ENCODE results near the gene KATNB1.
A peak's percentile ranks its signal among the peaks of the same experiment; 100 is the strongest.

KATNB1 gene

GRCh38 chr16:57689762-57690558 is 45.6 kb upstream of the KATNB1 start:
- H2AK5ac ChIP-seq (ENCODE audit: low read length) = no peak overlapping the region
- no peaks in the 10 kb centered on the region for H3K79me2 ChIP-seq (ENCODE audit: control insufficient read depth, insufficient read depth, low read length)
- DNase-seq = peak; percentile 70

GRCh38 chr16:57690782-57691471 is 44.6 kb upstream of the KATNB1 start:
- Histone ChIP-seq H3K9ac (ENCODE audit: low read length) (no peak overlapping the region), H3K79me1 (ENCODE audit: low read length) (no peaks in the 10 kb centered on the region), H3K4me2 (ENCODE audit: low read length) (no peak overlapping the region), H3K27ac (ENCODE audit: low read depth, low read length) (no peak overlapping the region), H2AK5ac (ENCODE audit: low read length) (no peak overlapping the region), H3K36me3 (ENCODE audit: control insufficient read depth, insufficient read depth, low read length) (no peaks in the 10 kb centered on the region), H4K5ac (ENCODE audit: low read length) (no peak overlapping the region), H3K23ac (ENCODE audit: low read length) (no peak overlapping the region), H3K79me2 (ENCODE audit: control insufficient read depth, insufficient read depth, low read length) (no peaks in the 10 kb centered on the region), H4K8ac (ENCODE audit: low read depth, low read length) (no peak overlapping the region), H3K27me3 (ENCODE audit: insufficient read depth, low read length, poor library complexity) (no peaks in the 10 kb centered on the region), H3K56ac (ENCODE audit: low read length) (no peak overlapping the region), H2BK15ac (replicated peaks; ENCODE audit: low read depth) (no peak overlapping the region), H3K4me3 (ENCODE audit: low read length) (no peak overlapping the region), H3K4ac (ENCODE audit: low read depth, low read length) (no peak overlapping the region), H3K18ac (ENCODE audit: low read length) (no peak overlapping the region), H2BK120ac (ENCODE audit: low read depth, low read length) (no peak overlapping the region), H2BK5ac (ENCODE audit: low read length) (no peak overlapping the region), H3K4me1 (ENCODE audit: control insufficient read depth, low read depth, low read length) (no peaks in the 10 kb centered on the region)
- no peak for DNase-seq
- WGBS (ENCODE audit: extremely low coverage, insufficient coverage, low lambda C conversion rate) = no CpG with 5 or more reads among the region's 4 CpGs

More at GRCh38 chr16:57689762-57690558, 45.6 kb upstream of the KATNB1 start:
- Histone ChIP-seq H3K27me3 (ENCODE audit: insufficient read depth, low read length, poor library complexity) (no peaks in the 10 kb centered on the region), H2BK120ac (ENCODE audit: low read depth, low read length) (no peak overlapping the region), H3K9ac (ENCODE audit: low read length) (no peak overlapping the region), H3K27ac (ENCODE audit: low read depth, low read length) (no peak overlapping the region), H3K36me3 (ENCODE audit: control insufficient read depth, insufficient read depth, low read length) (no peaks in the 10 kb centered on the region), H2BK15ac (replicated peaks; ENCODE audit: low read depth) (no peak overlapping the region), H3K4ac (ENCODE audit: low read depth, low read length) (no peak overlapping the region), H4K5ac (ENCODE audit: low read length) (no peak overlapping the region), H4K8ac (ENCODE audit: low read depth, low read length) (no peak overlapping the region), H2BK5ac (ENCODE audit: low read length) (no peak overlapping the region), H3K56ac (ENCODE audit: low read length) (peak overlapping the region; percentile 27), H3K4me2 (ENCODE audit: low read length) (no peak overlapping the region), H3K23ac (ENCODE audit: low read length) (no peak overlapping the region), H3K18ac (ENCODE audit: low read length) (no peak overlapping the region), H3K4me1 (ENCODE audit: control insufficient read depth, low read depth, low read length) (no peaks in the 10 kb centered on the region), H3K79me1 (ENCODE audit: low read length) (no peaks in the 10 kb centered on the region), H3K4me3 (ENCODE audit: low read length) (no peak overlapping the region)
- WGBS (ENCODE audit: extremely low coverage, insufficient coverage, low lambda C conversion rate) = no CpG with 5 or more reads among the region's 13 CpGs

GRCh38 chr16:57692636-57693035 is 42.9 kb upstream of the KATNB1 start:
- H3K56ac ChIP-seq (ENCODE audit: low read length) = no peak overlapping the region
- H3K27ac ChIP-seq (ENCODE audit: low read depth, low read length) = no peak overlapping the region
- H2AK5ac ChIP-seq (ENCODE audit: low read length) = no peak overlapping the region
- no peak overlapping the region for H3K4ac ChIP-seq (ENCODE audit: low read depth, low read length)
- no CpG with 5 or more reads among the region's 2 CpGs for WGBS (ENCODE audit: extremely low coverage, insufficient coverage, low lambda C conversion rate)
- no peak overlapping the region for H2BK5ac ChIP-seq (ENCODE audit: low read length)
- H3K4me1 ChIP-seq (ENCODE audit: control insufficient read depth, low read depth, low read length) = no peaks in the 10 kb centered on the region
- no peak overlapping the region for H3K18ac ChIP-seq (ENCODE audit: low read length)
- H2BK15ac ChIP-seq (replicated peaks; ENCODE audit: low read depth) = no peak overlapping the region
- H4K8ac ChIP-seq (ENCODE audit: low read depth, low read length) = no peak overlapping the region
- H3K4me3 ChIP-seq (ENCODE audit: low read length) = no peak overlapping the region
- no peak overlapping the region for H4K5ac ChIP-seq (ENCODE audit: low read length)
- H3K9ac ChIP-seq (ENCODE audit: low read length) = no peak overlapping the region
- H3K79me1 ChIP-seq (ENCODE audit: low read length) = no peaks in the 10 kb centered on the region
- H3K79me2 ChIP-seq (ENCODE audit: control insufficient read depth, insufficient read depth, low read length) = no peaks in the 10 kb centered on the region
- H3K4me2 ChIP-seq (ENCODE audit: low read length) = no peak overlapping the region
- H3K27me3 ChIP-seq (ENCODE audit: insufficient read depth, low read length, poor library complexity) = no peaks in the 10 kb centered on the region
- H2BK120ac ChIP-seq (ENCODE audit: low read depth, low read length) = no peak overlapping the region
- no peak overlapping the region for H3K23ac ChIP-seq (ENCODE audit: low read length)
- no peak for DNase-seq
- no peaks in the 10 kb centered on the region for H3K36me3 ChIP-seq (ENCODE audit: control insufficient read depth, insufficient read depth, low read length)

GRCh38 chr16:57693550-57693949 is 42.0 kb upstream of the KATNB1 start:
- H4K8ac ChIP-seq (ENCODE audit: low read depth, low read length) = no peak overlapping the region

GRCh38 chr16:57694231-57694724 is 41.3 kb upstream of the KATNB1 start:
- no peak overlapping the region for H3K4ac ChIP-seq (ENCODE audit: low read depth, low read length)
- no CpG with 5 or more reads among the region's 10 CpGs for WGBS (ENCODE audit: extremely low coverage, insufficient coverage, low lambda C conversion rate)
- no peak overlapping the region for H3K23ac ChIP-seq (ENCODE audit: low read length)
- H3K27ac ChIP-seq (ENCODE audit: low read depth, low read length) = no peak overlapping the region
- H3K4me3 ChIP-seq (ENCODE audit: low read length) = no peak overlapping the region
- H3K36me3 ChIP-seq (ENCODE audit: control insufficient read depth, insufficient read depth, low read length) = no peaks in the 10 kb centered on the region
- H2BK15ac ChIP-seq (replicated peaks; ENCODE audit: low read depth) = no peak overlapping the region
- no peaks in the 10 kb centered on the region for H3K27me3 ChIP-seq (ENCODE audit: insufficient read depth, low read length, poor library complexity)
- no peak overlapping the region for H3K4me2 ChIP-seq (ENCODE audit: low read length)
- no peak overlapping the region for H2BK120ac ChIP-seq (ENCODE audit: low read depth, low read length)
- H2BK5ac ChIP-seq (ENCODE audit: low read length) = no peak overlapping the region
- H3K56ac ChIP-seq (ENCODE audit: low read length) = no peak overlapping the region
- H2AK5ac ChIP-seq (ENCODE audit: low read length) = no peak overlapping the region
- H3K9ac ChIP-seq (ENCODE audit: low read length) = no peak overlapping the region
- no peaks in the 10 kb centered on the region for H3K79me2 ChIP-seq (ENCODE audit: control insufficient read depth, insufficient read depth, low read length)
- no peak for DNase-seq
- H3K18ac ChIP-seq (ENCODE audit: low read length) = no peak overlapping the region
- no peak overlapping the region for H4K5ac ChIP-seq (ENCODE audit: low read length)
- no peaks in the 10 kb centered on the region for H3K4me1 ChIP-seq (ENCODE audit: control insufficient read depth, low read depth, low read length)
- no peak overlapping the region for H4K8ac ChIP-seq (ENCODE audit: low read depth, low read length)
- no peaks in the 10 kb centered on the region for H3K79me1 ChIP-seq (ENCODE audit: low read length)

More at GRCh38 chr16:57693550-57693949, 42.0 kb upstream of the KATNB1 start:
- H2AK5ac ChIP-seq (ENCODE audit: low read length) = no peak overlapping the region
- no peaks in the 10 kb centered on the region for H3K36me3 ChIP-seq (ENCODE audit: control insufficient read depth, insufficient read depth, low read length)
- H3K4me1 ChIP-seq (ENCODE audit: control insufficient read depth, low read depth, low read length) = no peaks in the 10 kb centered on the region
- no peak overlapping the region for H3K27ac ChIP-seq (ENCODE audit: low read depth, low read length)
- H3K23ac ChIP-seq (ENCODE audit: low read length) = no peak overlapping the region
- no peak for DNase-seq
- H3K79me2 ChIP-seq (ENCODE audit: control insufficient read depth, insufficient read depth, low read length) = no peaks in the 10 kb centered on the region
- no peaks in the 10 kb centered on the region for H3K27me3 ChIP-seq (ENCODE audit: insufficient read depth, low read length, poor library complexity)
- no peak overlapping the region for H3K4me3 ChIP-seq (ENCODE audit: low read length)
- H2BK15ac ChIP-seq (replicated peaks; ENCODE audit: low read depth) = no peak overlapping the region
- H3K18ac ChIP-seq (ENCODE audit: low read length) = no peak overlapping the region
- no CpG with 5 or more reads among the region's 4 CpGs for WGBS (ENCODE audit: extremely low coverage, insufficient coverage, low lambda C conversion rate)
- H3K9ac ChIP-seq (ENCODE audit: low read length) = no peak overlapping the region
- H2BK5ac ChIP-seq (ENCODE audit: low read length) = no peak overlapping the region
- no peak overlapping the region for H3K4me2 ChIP-seq (ENCODE audit: low read length)
- no peak overlapping the region for H3K56ac ChIP-seq (ENCODE audit: low read length)
- no peak overlapping the region for H4K5ac ChIP-seq (ENCODE audit: low read length)
- H2BK120ac ChIP-seq (ENCODE audit: low read depth, low read length) = no peak overlapping the region
- no peak overlapping the region for H3K4ac ChIP-seq (ENCODE audit: low read depth, low read length)
- no peaks in the 10 kb centered on the region for H3K79me1 ChIP-seq (ENCODE audit: low read length)

All from mesendoderm (in vitro differentiated cells).